ENCODE results near the gene ROCK2. TPM values are rescaled to one million over a fixed set of nuclear protein-coding genes. Genes with fewer than 3 reads are reported as not detected.

Gene ROCK2
- polyA plus RNA-seq, 1 donor (not counting 4 experiments of a cell fraction or from before 2014, with no cell fraction given) = 12.6 TPM

GRCh38 chr2:11241412-11242203, 102.8 kb downstream of the ROCK2 start:
- Histone ChIP-seq H3K4me2 (ENCODE audit: control insufficient read depth, extremely low read depth, insufficient read depth, low read depth, low read length) (no peak overlapping the region), H2AFZ (ENCODE audit: control insufficient read depth, low read length) (no peak overlapping the region), H3K4me3 (ENCODE audit: control insufficient read depth in 2 of 3, extremely low read depth in 1 of 3, insufficient read depth in 2 of 3, low read depth in 1 of 3, low read length in 3 of 3) (no peak overlapping the region), H3K36me3 (ENCODE audit: control insufficient read depth in 2 of 2, extremely low read depth in 1 of 2, insufficient read depth in 2 of 2, low read length in 2 of 2) (peaks cover 0 to 5% of the 10 kb centered on the region in 2 experiments), H3K27me3 (ENCODE audit: control insufficient read depth, extremely low read depth, insufficient read depth, low read length) (no peaks in the 10 kb centered on the region), H3K9me3 (ENCODE audit: control insufficient read depth, low read depth, low read length) (peaks cover 2% of the 10 kb centered on the region), H3K9me1 (ENCODE audit: control insufficient read depth, extremely low read depth, insufficient read depth, low read length) (no peaks in the 10 kb centered on the region), H4K20me1 (ENCODE audit: control insufficient read depth, extremely low read depth, insufficient read depth, low read length) (no peaks in the 10 kb centered on the region), H3K4me1 (ENCODE audit: control insufficient read depth, extremely low read depth, insufficient read depth, low read length) (peaks cover 5% of the 10 kb centered on the region), H3K9ac (ENCODE audit: control insufficient read depth, extremely low read depth, insufficient read depth, low read length) (no peak overlapping the region), H3K79me2 (ENCODE audit: control insufficient read depth, insufficient read depth, low read length) (peaks cover 20% of the 10 kb centered on the region), H3K27ac (ENCODE audit: control insufficient read depth, insufficient read depth, low read length) (no peak overlapping the region)
- no peak for TF ChIP-seq EZH2 (IDR thresholded peaks at IDR 0.05; ENCODE audit: low read length)
- TF ChIP-seq CTCF (optimal IDR thresholded peaks at IDR 0.05 in 1 of 3, IDR thresholded peaks at IDR 0.05 in 1 of 3, conservative IDR thresholded peaks at IDR 0.05 in 1 of 3; ENCODE audit: extremely low read depth in 1 of 3, insufficient read depth in 2 of 3, low read length in 3 of 3) = no peak
- no peak for FAIRE-seq
- DNase-seq (ENCODE audit: low read depth, low spot score) = no peak
- dilution Hi-C loops (cut with MboI; ENCODE audit: extremely low pct_ligation_motif_present, low sequenced_read_pairs) = no loop called here

GRCh38 chr2:11239666-11240462, 104.6 kb downstream of the ROCK2 start:
- H3K9me3 ChIP-seq (ENCODE audit: control insufficient read depth, low read depth, low read length) = peaks cover 2% of the 10 kb centered on the region
- no peak overlapping the region for H2AFZ ChIP-seq (ENCODE audit: control insufficient read depth, low read length)
- TF ChIP-seq CTCF (optimal IDR thresholded peaks at IDR 0.05 in 1 of 3, IDR thresholded peaks at IDR 0.05 in 1 of 3, conservative IDR thresholded peaks at IDR 0.05 in 1 of 3; ENCODE audit: extremely low read depth in 1 of 3, insufficient read depth in 2 of 3, low read length in 3 of 3) = no peak
- no peak for TF ChIP-seq EZH2 (IDR thresholded peaks at IDR 0.05; ENCODE audit: low read length)
- H4K20me1 ChIP-seq (ENCODE audit: control insufficient read depth, extremely low read depth, insufficient read depth, low read length) = no peaks in the 10 kb centered on the region
- no peak overlapping the region for H3K9ac ChIP-seq (ENCODE audit: control insufficient read depth, extremely low read depth, insufficient read depth, low read length)
- no peaks in the 10 kb centered on the region for H3K9me1 ChIP-seq (ENCODE audit: control insufficient read depth, extremely low read depth, insufficient read depth, low read length)
- no peak overlapping the region for H3K4me2 ChIP-seq (ENCODE audit: control insufficient read depth, extremely low read depth, insufficient read depth, low read depth, low read length)
- peaks cover 5% of the 10 kb centered on the region for H3K4me1 ChIP-seq (ENCODE audit: control insufficient read depth, extremely low read depth, insufficient read depth, low read length)
- H3K4me3 ChIP-seq (ENCODE audit: control insufficient read depth in 2 of 3, extremely low read depth in 1 of 3, insufficient read depth in 2 of 3, low read depth in 1 of 3, low read length in 3 of 3) = no peak overlapping the region
- dilution Hi-C loops (cut with MboI; ENCODE audit: extremely low pct_ligation_motif_present, low sequenced_read_pairs) = no loop called here
- peaks cover 0 to 5% of the 10 kb centered on the region in 2 experiments for H3K36me3 ChIP-seq (ENCODE audit: control insufficient read depth in 2 of 2, extremely low read depth in 1 of 2, insufficient read depth in 2 of 2, low read length in 2 of 2)
- H3K27me3 ChIP-seq (ENCODE audit: control insufficient read depth, extremely low read depth, insufficient read depth, low read length) = no peaks in the 10 kb centered on the region
- DNase-seq (ENCODE audit: low read depth, low spot score) = no peak
- peaks cover 16% of the 10 kb centered on the region for H3K79me2 ChIP-seq (ENCODE audit: control insufficient read depth, insufficient read depth, low read length)
- no peak overlapping the region for H3K27ac ChIP-seq (ENCODE audit: control insufficient read depth, insufficient read depth, low read length)
- no peak for FAIRE-seq
